Subcutaneous adipose tissue (tissue), 4 donors: ENCODE measurements around the gene PAK5. TPM values are rescaled to one million over a fixed set of nuclear protein-coding genes. Genes with fewer than 3 reads are reported as not detected.

ENCODE experiments used
- CTCF ChIP-seq: fragments of 450-650 bp; IDR thresholded peaks from one replicate; pipeline ENCODE4 v1.5.1; 2016; ENCODE audit warnings: low read depth, mild to moderate bottlenecking, control low read depth, antibody characterized with exemption, moderate library complexity
- total RNA-seq, 4 donors: library from RNA; depleted of rRNA; stranded (reverse); fragments of >200 nt; gene quantifications; one replicate each; pipeline ENCODE4 v1.1.0, GENCODE V29; 2016

The PAK5 gene
- total RNA-seq, 4 donors from 2014 or later = not detected

GRCh38 chr20:9520086-9520485, 318.8 kb downstream of the PAK5 start:
- TF ChIP-seq CTCF = no peak

GRCh38 chr20:9518576-9519175, 320.2 kb downstream of the PAK5 start:
- no peak for TF ChIP-seq CTCF

- no peak for TF ChIP-seq CTCF
These were observed 321.3 kb downstream of the PAK5 start for GRCh38 chr20:9517297-9518162.

- no peak for TF ChIP-seq CTCF
These were observed 322.5 kb downstream of the PAK5 start for GRCh38 chr20:9516234-9516871.

- no peak for TF ChIP-seq CTCF
These were observed 323.1 kb downstream of the PAK5 start for GRCh38 chr20:9515741-9516233.

GRCh38 chr20:9515214-9515585, 323.7 kb downstream of the PAK5 start:
- TF ChIP-seq CTCF = no peak
